IMR-90 (cell line): ENCODE measurements around the gene HSBP1L1. TPM values are rescaled to one million over a fixed set of nuclear protein-coding genes. Genes with fewer than 3 reads are reported as not detected.

Source experiments
- ATAC-seq: fragments of 200-7000 bp; cut with Tn5 transposase; 2 replicates; pipeline ENCODE4 v1.9.1; 2020; ENCODE audit warnings: low read depth, mild to moderate bottlenecking, moderate library complexity
- BruUV-seq: library from RNA; stranded (reverse); fragments of 400-500 nt; replicated peaks from 2 replicates; lab custom pipeline; 2021; lab: Mats Ljungman, UMichigan
- CTCF ChIA-PET: fragments of 300-600 bp; formaldehyde crosslinking; extraction: SDS; loops from one replicate; lab custom pipeline; 2021; ENCODE audit warnings: antibody characterized with exemption; lab: Yijun Ruan, JAX
- POLR2A ChIA-PET: fragments of 300-600 bp; sonication (Branson Sonifier 250); formaldehyde crosslinking; loops from one replicate; lab custom pipeline; 2022; ENCODE audit warnings: antibody characterized with exemption; ENCODE audit not compliant: unreplicated experiment; lab: Charles Lee
- DNase-seq: peaks from one replicate; pipeline ENCODE4 v3.0.0; 2013
- H2AFZ ChIP-seq: replicated peaks from 2 replicates; pipeline ENCODE3; 2013; ENCODE audit warnings: low read length, mild to moderate bottlenecking; ENCODE audit not compliant: poor library complexity
- H2AK5ac ChIP-seq: 2 replicates; pipeline ENCODE4 v1.6.1; 2013; ENCODE audit warnings: low read depth, low read length, inconsistent platforms
- H2AK9ac ChIP-seq: replicated peaks from 2 replicates; pipeline ENCODE3; 2013; ENCODE audit warnings: mild to moderate bottlenecking, low read depth, low read length, moderate library complexity; ENCODE audit not compliant: poor library complexity
- H2BK120ac ChIP-seq: 2 replicates; pipeline ENCODE4 v1.6.1; 2013; ENCODE audit warnings: low read depth, low read length, inconsistent platforms
- H2BK15ac ChIP-seq: 3 replicates; pipeline ENCODE4 v1.6.1; 2013; ENCODE audit warnings: low read depth, low read length, inconsistent platforms
- H2BK20ac ChIP-seq: 2 replicates; pipeline ENCODE4 v1.6.1; 2013; ENCODE audit warnings: low read depth, mild to moderate bottlenecking, inconsistent platforms, low read length, moderate library complexity
- H2BK5ac ChIP-seq: 2 replicates; pipeline ENCODE4 v1.6.1; 2013; ENCODE audit warnings: mild to moderate bottlenecking, low read depth, low read length, inconsistent platforms; ENCODE audit not compliant: poor library complexity, severe bottlenecking
- H3K14ac ChIP-seq: replicated peaks from 2 replicates; pipeline ENCODE4 v1.6.1; 2013; ENCODE audit warnings: low read depth, low read length, inconsistent platforms
- H3K18ac ChIP-seq: 2 replicates; pipeline ENCODE4 v1.6.1; 2013; ENCODE audit warnings: low read depth, low read length, control low read depth
- H3K23ac ChIP-seq: 2 replicates; pipeline ENCODE4 v1.6.1; 2013; ENCODE audit warnings: low read depth, low read length, inconsistent platforms
- H3K27ac ChIP-seq: 2 replicates; pipeline ENCODE4 v1.5.1; 2013; ENCODE audit warnings: mild to moderate bottlenecking, control low read depth, low read length; ENCODE audit not compliant: insufficient read depth
- H3K27me3 ChIP-seq: 2 replicates; pipeline ENCODE4 v1.6.1; 2013; ENCODE audit warnings: low read length; ENCODE audit not compliant: control insufficient read depth, insufficient read depth
- H3K36me3 ChIP-seq: 2 replicates; pipeline ENCODE4 v1.6.1; 2013; ENCODE audit warnings: low read length, mixed read lengths; ENCODE audit not compliant: control insufficient read depth, insufficient read depth
- H3K4ac ChIP-seq: 2 replicates; pipeline ENCODE4 v1.6.1; 2013; ENCODE audit warnings: low read depth, low read length, inconsistent platforms
- H3K4me1 ChIP-seq: 2 replicates; pipeline ENCODE4 v1.6.1; 2013; ENCODE audit warnings: low read length, mixed read lengths; ENCODE audit not compliant: control insufficient read depth, insufficient read depth
- H3K4me2 ChIP-seq: 2 replicates; pipeline ENCODE4 v1.6.1; 2013; ENCODE audit warnings: low read depth, mild to moderate bottlenecking, control low read depth, low read length, moderate library complexity
- H3K4me3 ChIP-seq: 2 replicates; pipeline ENCODE4 v1.5.1; 2013; ENCODE audit warnings: low read depth, mild to moderate bottlenecking, control low read depth, low read length, moderate library complexity; ENCODE audit not compliant: insufficient read depth
- H3K56ac ChIP-seq: 2 replicates; pipeline ENCODE4 v1.6.1; 2013; ENCODE audit warnings: low read length, inconsistent platforms; ENCODE audit not compliant: insufficient read depth; ENCODE audit errors: extremely low read depth
- H3K79me1 ChIP-seq, 2 experiments: 2 replicates each; pipeline ENCODE4 v1.6.1; 2013; ENCODE audit warnings: low read length in 2 of 2, inconsistent platforms in 1 of 2, low read depth in 1 of 2
- H3K9ac ChIP-seq: 2 replicates; pipeline ENCODE4 v1.6.1; 2013; ENCODE audit warnings: low read depth, low read length, control low read depth
- H3K9me1 ChIP-seq: 2 replicates; pipeline ENCODE4 v1.6.1; 2013; ENCODE audit warnings: low read length, inconsistent platforms; ENCODE audit not compliant: insufficient read depth
- H3K9me3 ChIP-seq: 2 replicates; pipeline ENCODE4 v1.6.1; 2013; ENCODE audit warnings: low read length; ENCODE audit not compliant: control insufficient read depth, insufficient read depth
- H4K20me1 ChIP-seq: 2 replicates; pipeline ENCODE4 v1.6.1; 2013; ENCODE audit warnings: low read length, inconsistent platforms; ENCODE audit not compliant: insufficient read depth
- H4K5ac ChIP-seq: 2 replicates; pipeline ENCODE4 v1.6.1; 2013; ENCODE audit warnings: mild to moderate bottlenecking, low read depth, low read length, control low read depth
- H4K8ac ChIP-seq, 2 experiments: 2 replicates each; pipeline ENCODE4 v1.6.1; 2013; ENCODE audit warnings: low read depth in 2 of 2, low read length in 2 of 2, control low read depth in 1 of 2, inconsistent platforms in 1 of 2
- H4K91ac ChIP-seq: 2 replicates; pipeline ENCODE4 v1.6.1; 2013; ENCODE audit warnings: low read depth, low read length, inconsistent platforms; ENCODE audit not compliant: insufficient read depth
- BHLHE40 ChIP-seq: fragments of 150-350 bp; IDR thresholded peaks from 2 replicates; pipeline ENCODE4 v1.6.1; 2016; ENCODE audit warnings: mild to moderate bottlenecking, low read depth, low read length
- CEBPB ChIP-seq: IDR thresholded peaks from 2 replicates; pipeline ENCODE4 v1.6.1; 2012; ENCODE audit warnings: low read depth, low read length, improper control_type of control experiment
- CHD1 ChIP-seq: IDR thresholded peaks from 2 replicates; pipeline ENCODE4 v1.6.1; 2012; ENCODE audit warnings: low read depth, low read length, improper control_type of control experiment
- CTCF ChIP-seq: conservative IDR thresholded peaks from 2 replicates; pipeline ENCODE4 v1.5.1; 2012; ENCODE audit warnings: mild to moderate bottlenecking, low read depth, low read length, improper control_type of control experiment
- FOS ChIP-seq: fragments of 150-350 bp; IDR thresholded peaks from 2 replicates; pipeline ENCODE4 v1.6.1; 2016; ENCODE audit warnings: low read depth, low read length
- MAFK ChIP-seq: IDR thresholded peaks from 2 replicates; pipeline ENCODE4 v1.6.1; 2012; ENCODE audit warnings: low read depth, low read length, improper control_type of control experiment
- MAZ ChIP-seq: IDR thresholded peaks from 2 replicates; pipeline ENCODE4 v1.6.1; 2012; ENCODE audit warnings: low read depth, mild to moderate bottlenecking, low read length, improper control_type of control experiment, moderate library complexity, borderline replicate concordance
- MXI1 ChIP-seq: IDR thresholded peaks from 2 replicates; pipeline ENCODE4 v1.6.1; 2012; ENCODE audit warnings: low read depth, mild to moderate bottlenecking, low read length, moderate library complexity, borderline replicate concordance
- NFE2L2 ChIP-seq: fragments of 150-350 bp; IDR thresholded peaks from 2 replicates; pipeline ENCODE4 v1.6.1; 2016; ENCODE audit warnings: low read depth, mild to moderate bottlenecking, low read length
- POLR2A ChIP-seq: IDR thresholded peaks from 2 replicates; pipeline ENCODE4 v1.6.1; 2012; ENCODE audit warnings: mild to moderate bottlenecking, low read depth, low read length
- RAD21 ChIP-seq: IDR thresholded peaks from 2 replicates; pipeline ENCODE4 v1.6.1; 2012; ENCODE audit warnings: low read length, improper control_type of control experiment
- RCOR1 ChIP-seq: IDR thresholded peaks from 2 replicates; pipeline ENCODE4 v1.6.1; 2012; ENCODE audit warnings: mild to moderate bottlenecking, low read length, improper control_type of control experiment; ENCODE audit not compliant: insufficient replicate concordance
- RFX5 ChIP-seq: IDR thresholded peaks from 2 replicates; pipeline ENCODE4 v1.8.0; 2012; ENCODE audit warnings: low read depth, mild to moderate bottlenecking, low read length, moderate library complexity
- SMC3 ChIP-seq: fragments of 150-350 bp; IDR thresholded peaks from 2 replicates; pipeline ENCODE4 v1.6.1; 2016; ENCODE audit warnings: low read depth, mild to moderate bottlenecking, antibody characterized with exemption, low read length, moderate library complexity
- whole genome bisulfite sequencing, 2 experiments: methylation state at CpG; one replicate each; pipeline versions ENCODE4 v1.1.5 to v1.1.7; 2013; ENCODE audit warnings: missing lambda C conversion rate in 2 of 2; ENCODE audit not compliant: insufficient read length in 1 of 2; ENCODE audit errors: extremely low coverage in 2 of 2; 5-methylcytosine and 5-hydroxymethylcytosine counted together
- dilution Hi-C: fragments of 300-500 bp; cut with HindIII; formaldehyde crosslinking; loops from one replicate; pipeline ENCODE4 v1.14.3; 2018; ENCODE audit warnings: low sequenced_read_pairs; ENCODE audit not compliant: unreplicated experiment
- in situ Hi-C: fragments of 300-500 bp; cut with MboI; formaldehyde crosslinking; loops from 3 replicates; pipeline ENCODE4 v1.14.3; 2019; ENCODE audit warnings: low sequenced_read_pairs, inconsistent platforms, mixed read lengths
- intact Hi-C: fragments of 100-400 bp; cut with micrococcal nuclease; formaldehyde crosslinking; loops from 2 replicates; pipeline ENCODE4 v1.10.0; 2022
- polyA plus RNA-seq, 3 experiments: library from polyadenylated mRNA; depleted of rRNA; stranded (reverse); fragments of >200 nt; gene quantifications; 2 replicates each; pipeline ENCODE4 v1.2.3, GENCODE V29; 2012; ENCODE audit warnings: low replicate concordance in 1 of 3
- total RNA-seq: library from RNA; depleted of rRNA; stranded (reverse); fragments of >200 nt; gene quantifications from 2 replicates; pipeline ENCODE4 v1.2.3, GENCODE V29; 2012
- TF ChIP-seq, protein P1 (sequence below): fragments of 150-350 bp; IDR thresholded peaks from 2 replicates; pipeline ENCODE4 v1.6.1; 2017; ENCODE audit warnings: mild to moderate bottlenecking, antibody characterized with exemption, low read length, low read depth
- TF ChIP-seq, protein P2 (sequence below): fragments of 150-350 bp; IDR thresholded peaks from 2 replicates; pipeline ENCODE4 v1.6.1; 2016; ENCODE audit warnings: low read depth, mild to moderate bottlenecking, low read length, moderate library complexity, borderline replicate concordance

HSBP1L1 gene
- total and polyA plus RNA-seq, 2 of the 4 experiments (the other 2 are of a cell fraction): 8.6 to 18.0 TPM

- H3K9me1 ChIP-seq: no peaks in the 10 kb centered on the region
- intact Hi-C loops (no loop called here), dilution Hi-C loops (no loop called here), in situ Hi-C loops (no loop called here)
- CTCF ChIA-PET: no interaction called here
- peaks cover 3% of the 10 kb centered on the region for H3K4me1 ChIP-seq
- H3K79me1 ChIP-seq: peaks cover 7 to 14% of the 10 kb centered on the region in 2 experiments; a peak in 1 of 4 replicates
- ATAC-seq (no peak), DNase-seq (no peak)
- H3K18ac ChIP-seq: no peak overlapping the region
- H3K36me3 ChIP-seq: peaks cover 6% of the 10 kb centered on the region; the same call in 1 of the 2 replicates
- POLR2A ChIA-PET: no interaction called here
- no peak overlapping the region for H2AK9ac ChIP-seq
- H3K27ac ChIP-seq: no peak overlapping the region
- no peak overlapping the region for H3K4me3 ChIP-seq
- no peak overlapping the region for H4K5ac ChIP-seq
- H2AFZ ChIP-seq: no peak overlapping the region
- no peak overlapping the region for H3K23ac ChIP-seq
- H4K91ac ChIP-seq: no peak overlapping the region
- no peak overlapping the region for H4K8ac ChIP-seq
- no peak overlapping the region for H2AK5ac ChIP-seq
- no peak overlapping the region for H2BK120ac ChIP-seq
- no peak overlapping the region for H3K9ac ChIP-seq
- H3K14ac ChIP-seq: no peak overlapping the region
- H3K4me2 ChIP-seq: no peak overlapping the region
- H3K56ac ChIP-seq: no peak overlapping the region
- H4K20me1 ChIP-seq: no peaks in the 10 kb centered on the region
- no CpG with 5 or more reads among the region's 2 CpGs for WGBS, 2 experiments
- no peak overlapping the region for H2BK20ac ChIP-seq
- BruUV-seq: no TSS peak
- no peaks in the 10 kb centered on the region for H3K27me3 ChIP-seq
- H3K4ac ChIP-seq: no peak overlapping the region
- H3K9me3 ChIP-seq: no peaks in the 10 kb centered on the region
- TF ChIP-seq POLR2A: no peak
- no peak for TF ChIP-seq RCOR1
- TF ChIP-seq MAFK: no peak
- TF ChIP-seq NFE2L2: no peak
- TF ChIP-seq CTCF: no peak
- TF ChIP-seq BHLHE40: no peak
- no peak for TF ChIP-seq CEBPB
- TF ChIP-seq, protein P1, sequence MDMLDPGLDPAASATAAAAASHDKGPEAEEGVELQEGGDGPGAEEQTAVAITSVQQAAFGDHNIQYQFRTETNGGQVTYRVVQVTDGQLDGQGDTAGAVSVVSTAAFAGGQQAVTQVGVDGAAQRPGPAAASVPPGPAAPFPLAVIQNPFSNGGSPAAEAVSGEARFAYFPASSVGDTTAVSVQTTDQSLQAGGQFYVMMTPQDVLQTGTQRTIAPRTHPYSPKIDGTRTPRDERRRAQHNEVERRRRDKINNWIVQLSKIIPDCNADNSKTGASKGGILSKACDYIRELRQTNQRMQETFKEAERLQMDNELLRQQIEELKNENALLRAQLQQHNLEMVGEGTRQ: no peak
- TF ChIP-seq FOS: no peak
- TF ChIP-seq RFX5: no peak
- no peak for TF ChIP-seq RAD21
- TF ChIP-seq MXI1: no peak
- no peak for TF ChIP-seq MAZ
- TF ChIP-seq SMC3: no peak
- TF ChIP-seq CHD1: no peak
- TF ChIP-seq, protein P2, sequence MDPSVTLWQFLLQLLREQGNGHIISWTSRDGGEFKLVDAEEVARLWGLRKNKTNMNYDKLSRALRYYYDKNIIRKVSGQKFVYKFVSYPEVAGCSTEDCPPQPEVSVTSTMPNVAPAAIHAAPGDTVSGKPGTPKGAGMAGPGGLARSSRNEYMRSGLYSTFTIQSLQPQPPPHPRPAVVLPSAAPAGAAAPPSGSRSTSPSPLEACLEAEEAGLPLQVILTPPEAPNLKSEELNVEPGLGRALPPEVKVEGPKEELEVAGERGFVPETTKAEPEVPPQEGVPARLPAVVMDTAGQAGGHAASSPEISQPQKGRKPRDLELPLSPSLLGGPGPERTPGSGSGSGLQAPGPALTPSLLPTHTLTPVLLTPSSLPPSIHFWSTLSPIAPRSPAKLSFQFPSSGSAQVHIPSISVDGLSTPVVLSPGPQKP: no peak
- no peak overlapping the region for H2BK15ac ChIP-seq
- no peak overlapping the region for H2BK5ac ChIP-seq
These were observed 8.2 kb upstream of the HSBP1L1 start for GRCh38 chr18:79956276-79956675.
